HG03521 (cell line): ENCODE data around the gene ATP2B2.

ENCODE experiments used
- ATAC-seq: cut with Tn5 transposase; IDR thresholded peaks from one replicate; pipeline ENCODE4 v1.9.1; 2021; ENCODE audit warnings: mild to moderate bottlenecking, moderate library complexity; ENCODE audit not compliant: unreplicated experiment

The ATP2B2 gene

GRCh38 chr3:10287936-10288574 lies 217.3 kb downstream of the ATP2B2 start:
- ATAC-seq = no peak

DNA sequence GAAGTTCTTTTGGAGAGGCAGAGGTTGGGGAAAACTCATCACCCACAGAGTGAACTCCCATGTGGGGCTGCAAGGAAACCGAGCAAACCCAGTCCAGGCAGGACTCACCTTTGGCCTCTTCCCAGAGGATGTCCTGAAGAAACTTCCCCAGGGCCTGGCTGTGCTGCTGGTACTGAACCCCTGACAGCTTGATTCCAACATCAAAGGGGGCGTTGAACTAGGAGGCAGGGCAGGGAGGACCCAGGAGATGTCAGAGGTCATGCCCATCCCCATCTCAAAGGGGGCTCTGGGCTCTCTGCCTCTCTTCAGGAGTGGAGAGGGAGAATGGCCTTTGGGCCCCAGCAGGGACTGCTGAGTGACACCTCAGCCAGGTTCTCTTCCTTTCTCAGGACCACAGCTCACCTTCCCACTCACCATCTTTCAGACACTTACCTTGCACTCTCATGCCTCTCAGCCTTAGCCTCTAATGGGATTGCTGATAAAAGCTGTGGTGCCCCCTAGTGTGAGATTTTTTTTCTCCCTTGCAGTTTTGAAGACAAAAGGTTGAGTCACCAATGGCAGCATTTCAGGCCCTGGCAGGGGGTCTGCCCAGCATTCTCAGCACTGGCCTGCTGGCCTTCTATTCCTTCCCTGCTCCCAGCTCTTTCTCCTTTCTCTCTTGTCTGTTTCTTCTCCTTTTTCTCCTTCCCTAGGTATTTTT lies 218.6 kb downstream of the ATP2B2 start:
- ATAC-seq = no peak

GRCh38 chr3:10286133-10286524 lies 219.3 kb downstream of the ATP2B2 start:
- no peak for ATAC-seq

DNA sequence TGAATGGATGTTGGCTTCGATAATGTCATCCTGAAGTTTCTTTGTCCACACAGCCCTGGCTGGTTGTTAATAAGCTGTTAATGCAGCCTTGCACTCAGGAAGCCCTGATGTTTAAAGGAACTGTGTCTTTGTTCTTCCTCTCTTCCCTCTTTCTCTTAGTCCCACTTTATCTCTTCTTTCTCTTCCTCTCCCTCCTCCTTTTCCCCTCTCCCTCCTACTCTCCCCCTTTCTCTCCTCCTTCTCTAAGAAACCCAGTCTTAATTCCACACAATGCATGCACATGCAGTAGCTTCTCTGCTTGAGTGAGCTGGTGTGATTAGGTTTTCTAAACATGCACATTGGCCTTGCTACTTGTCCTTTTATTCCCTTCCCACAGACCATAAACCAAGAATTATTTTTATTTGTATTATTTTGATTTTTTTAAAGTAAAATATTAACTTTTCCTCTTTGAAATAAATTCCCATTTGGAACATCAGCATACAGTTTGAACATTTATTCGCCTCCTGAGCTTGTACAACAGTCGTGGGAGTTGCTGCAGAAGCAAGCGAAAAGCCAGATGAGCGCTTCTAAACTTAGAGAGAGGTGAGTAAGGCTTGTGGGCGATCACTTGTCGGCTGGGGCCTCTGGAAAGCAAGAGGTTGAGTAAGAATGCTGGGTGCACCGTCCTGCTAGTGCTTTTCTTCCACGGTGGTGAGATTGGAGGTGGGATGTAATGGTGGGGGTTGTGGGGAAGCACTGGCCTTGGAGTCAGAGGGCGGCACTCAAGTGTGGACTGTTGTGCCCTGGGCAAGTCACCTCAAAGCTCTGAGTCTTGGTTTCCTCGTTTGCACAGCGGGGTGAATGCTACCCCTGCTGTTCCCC lies 219.9 kb downstream of the ATP2B2 start:
- no peak for ATAC-seq

GRCh38 chr3:10284496-10284895 lies 220.9 kb downstream of the ATP2B2 start:
- no peak for ATAC-seq

DNA sequence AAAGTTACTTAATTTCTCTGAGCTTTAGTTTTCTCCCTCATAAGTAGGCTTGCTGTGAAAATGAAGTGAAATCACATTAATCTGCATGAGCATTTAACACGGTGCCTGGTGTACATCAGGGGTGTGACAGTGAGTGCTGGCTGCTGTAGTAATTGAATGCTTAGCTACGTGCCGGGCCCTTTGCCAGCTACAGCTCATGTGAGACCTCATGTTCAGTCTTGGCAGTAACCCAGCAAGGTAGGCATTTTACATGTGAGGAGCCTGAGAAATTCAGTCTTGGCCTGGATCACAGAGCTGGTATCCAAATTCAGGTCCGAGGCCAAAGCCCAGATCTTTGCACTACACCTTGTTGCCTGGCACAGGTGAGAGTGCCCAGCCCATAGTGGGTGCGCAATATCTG lies 221.7 kb downstream of the ATP2B2 start:
- ATAC-seq = no peak

GRCh38 chr3:10281951-10282350 lies 223.4 kb downstream of the ATP2B2 start:
- ATAC-seq = no peak

- ATAC-seq = no peak
Measured at GRCh38 chr3:10280571-10280970, 224.8 kb downstream of the ATP2B2 start.

- no peak for ATAC-seq
Measured at GRCh38 chr3:10280177-10280529, 225.2 kb downstream of the ATP2B2 start.

DNA sequence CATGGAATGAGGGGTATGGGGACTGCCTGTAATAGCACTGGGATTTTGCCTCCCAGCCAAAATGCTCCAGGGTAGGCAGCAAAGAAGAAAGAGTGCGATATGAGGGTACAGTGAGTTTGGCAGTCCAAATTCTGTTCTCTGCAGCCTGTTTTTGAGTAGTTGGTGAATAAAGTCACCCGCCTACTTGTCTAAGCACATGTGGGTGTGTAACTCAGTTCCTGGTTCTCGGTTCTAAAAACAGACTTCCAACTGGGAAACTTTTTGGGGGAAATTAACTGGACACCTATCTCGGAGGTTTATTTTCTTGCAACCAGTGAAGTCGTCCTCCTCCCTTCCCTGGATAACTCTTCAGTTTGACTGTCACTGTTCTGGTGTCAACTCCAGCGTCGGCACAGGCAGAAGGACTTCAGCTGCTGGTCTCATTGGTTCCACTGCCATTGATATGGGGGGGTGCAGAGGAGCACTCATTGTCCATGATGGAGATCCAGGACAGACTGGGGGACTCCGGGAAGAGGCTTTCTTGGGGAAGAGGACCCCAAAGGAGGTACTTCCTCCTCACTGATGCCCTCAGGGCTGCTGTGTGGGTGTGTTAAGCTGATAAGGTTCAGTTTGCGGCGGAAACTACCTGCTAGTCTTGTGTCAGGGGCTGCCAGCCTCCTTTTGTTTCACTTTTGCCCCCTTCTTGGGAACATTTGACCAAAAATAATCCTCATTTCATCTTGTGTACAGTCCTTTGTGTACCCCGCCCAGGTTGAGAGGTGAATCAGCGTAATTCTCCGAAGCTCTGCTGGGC lies 225.8 kb downstream of the ATP2B2 start:
- ATAC-seq = no peak

DNA sequence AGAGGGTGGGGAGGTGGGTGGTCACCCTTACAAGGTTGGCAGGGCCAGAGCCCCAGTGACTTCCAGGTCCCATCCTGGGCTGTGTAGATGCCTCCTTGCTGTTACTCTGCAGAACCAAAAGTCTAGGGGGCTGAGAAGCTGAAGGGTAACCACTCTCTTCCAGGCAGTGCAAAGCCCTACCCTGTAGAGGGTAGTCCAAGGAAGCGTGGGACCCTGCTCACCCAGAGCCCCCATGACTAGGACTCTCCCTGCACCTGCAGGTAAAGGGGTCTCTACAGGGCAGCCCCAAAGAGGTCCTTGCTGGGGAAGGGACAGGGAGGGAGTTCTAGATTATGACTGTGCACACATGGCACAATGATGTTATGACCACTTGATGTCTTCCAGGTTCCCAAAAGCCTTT lies 226.9 kb downstream of the ATP2B2 start:
- ATAC-seq = no peak

DNA sequence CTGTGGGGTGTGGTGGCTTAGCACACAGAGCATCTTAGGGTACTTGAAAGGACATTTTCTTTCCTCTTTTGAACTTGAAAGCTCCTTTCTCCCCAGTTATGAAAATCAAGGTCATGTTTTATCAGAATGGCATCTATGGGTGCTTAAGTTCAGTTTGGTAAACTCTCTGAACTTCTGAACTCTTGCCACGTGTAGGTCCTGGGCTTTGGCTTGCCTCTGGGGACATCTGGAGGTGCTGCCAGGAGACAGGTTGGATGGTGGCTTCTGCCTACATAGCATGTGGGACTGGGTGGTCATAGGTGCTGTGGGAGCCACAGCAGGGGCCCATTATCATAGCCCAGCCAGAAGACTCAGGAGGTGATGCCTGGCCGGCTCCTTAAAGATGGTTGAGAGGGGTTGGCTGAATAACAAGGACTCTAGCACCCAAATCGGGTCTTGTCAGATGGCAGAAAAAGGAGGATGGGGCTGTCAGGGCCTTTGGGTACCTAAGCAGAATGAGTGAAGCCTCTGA lies 228.2 kb downstream of the ATP2B2 start:
- ATAC-seq = no peak

DNA sequence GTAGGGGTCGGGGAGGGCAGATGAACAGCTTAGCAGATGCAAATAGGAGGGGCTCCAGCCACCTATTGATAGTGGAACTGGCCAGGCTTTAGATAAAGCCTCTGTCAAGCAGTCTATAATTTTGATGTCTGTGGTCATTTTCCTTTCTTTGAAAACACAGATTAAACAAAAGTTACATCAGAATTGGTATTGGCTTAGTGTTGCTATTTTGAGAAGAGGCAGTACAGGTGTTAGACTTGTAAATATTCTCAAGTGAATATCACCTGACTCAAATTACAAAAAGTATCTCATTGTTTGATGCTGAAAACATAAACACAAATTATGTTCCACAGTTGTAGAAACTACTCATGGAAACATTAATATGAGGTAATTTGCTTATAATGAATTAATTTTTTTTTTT lies 230.8 kb downstream of the ATP2B2 start:
- no peak for ATAC-seq
